ENCODE measurements around the gene MPC1.

MPC1 gene

GRCh38 chr6:166422201-166422940 lies 39.6 kb upstream of the MPC1 start:
- no peak for TF ChIP-seq BHLHE40 (IDR thresholded peaks at IDR 0.05; ENCODE audit: borderline replicate concordance)
- TF ChIP-seq HDGF (IDR thresholded peaks at IDR 0.05; ENCODE audit: borderline replicate concordance) = no peak
- no peak for TF ChIP-seq FOXK2 (IDR thresholded peaks at IDR 0.05)
- no peak for TF ChIP-seq LEF1 (IDR thresholded peaks at IDR 0.05; ENCODE audit: borderline replicate concordance)
- no peak for TF ChIP-seq SUZ12 (IDR thresholded peaks at IDR 0.05)
- TF ChIP-seq FOXA1 (IDR thresholded peaks at IDR 0.05) = no peak
- no peak for TF ChIP-seq L3MBTL2 (conservative IDR thresholded peaks at IDR 0.05)
- TF ChIP-seq NFRKB (IDR thresholded peaks at IDR 0.05) = no peak
- TF ChIP-seq CTBP1 (IDR thresholded peaks at IDR 0.05; ENCODE audit: borderline replicate concordance) = no peak
- no peak for TF ChIP-seq PKNOX1 (IDR thresholded peaks at IDR 0.05)
- no peak for TF ChIP-seq SP1 (IDR thresholded peaks at IDR 0.05)
- no peak for TF ChIP-seq ZNF384 (IDR thresholded peaks at IDR 0.05)
- TF ChIP-seq ELF4 (IDR thresholded peaks at IDR 0.05) = no peak
- no peak for TF ChIP-seq ARNT (IDR thresholded peaks at IDR 0.05)
- no peak for TF ChIP-seq FOXM1 (IDR thresholded peaks at IDR 0.05; ENCODE audit: borderline replicate concordance)
- no peak for TF ChIP-seq TARDBP (IDR thresholded peaks at IDR 0.05)
- POLR2A ChIA-PET = no interaction called here
- CTCF ChIA-PET = interaction anchor here (0.7 kb wide), 1 partner anchor 18 kb away, joined by 3 read pairs; no protein-coding TSS in a partner anchor
- no peak for DNase-seq (ENCODE audit: extremely low spot score)

GRCh38 chr6:166420351-166420750 lies 37.6 kb upstream of the MPC1 start:
- ChIA-PET CTCF (no interaction called here), POLR2A (no interaction called here)
- no peak for TF ChIP-seq CTBP1 (IDR thresholded peaks at IDR 0.05; ENCODE audit: borderline replicate concordance)
- DNase-seq (ENCODE audit: extremely low spot score) = no peak

- no peak for DNase-seq (ENCODE audit: extremely low spot score)
- TF ChIP-seq TARDBP (IDR thresholded peaks at IDR 0.05) (no peak), FOXA1 (IDR thresholded peaks at IDR 0.05) (no peak), FOXK2 (IDR thresholded peaks at IDR 0.05) (no peak), ARNT (IDR thresholded peaks at IDR 0.05) (no peak), NFRKB (IDR thresholded peaks at IDR 0.05) (no peak), SP1 (IDR thresholded peaks at IDR 0.05) (no peak), CTBP1 (IDR thresholded peaks at IDR 0.05; ENCODE audit: borderline replicate concordance) (no peak), FOXM1 (IDR thresholded peaks at IDR 0.05; ENCODE audit: borderline replicate concordance) (no peak), BHLHE40 (IDR thresholded peaks at IDR 0.05; ENCODE audit: borderline replicate concordance) (no peak), ELF4 (IDR thresholded peaks at IDR 0.05) (no peak), L3MBTL2 (conservative IDR thresholded peaks at IDR 0.05) (no peak), HDGF (IDR thresholded peaks at IDR 0.05; ENCODE audit: borderline replicate concordance) (no peak)
- ChIA-PET CTCF (no interaction called here), POLR2A (no interaction called here)
Measured at GRCh38 chr6:166419717-166420116, 37.0 kb upstream of the MPC1 start.

GRCh38 chr6:166419286-166419685 lies 36.5 kb upstream of the MPC1 start:
- POLR2A ChIA-PET = no interaction called here
- TF ChIP-seq ZNF384 (IDR thresholded peaks at IDR 0.05) (no peak), NFRKB (IDR thresholded peaks at IDR 0.05) (no peak), L3MBTL2 (conservative IDR thresholded peaks at IDR 0.05) (no peak), FOXK2 (IDR thresholded peaks at IDR 0.05) (no peak), TARDBP (IDR thresholded peaks at IDR 0.05) (no peak), SUZ12 (IDR thresholded peaks at IDR 0.05) (no peak)
- DNase-seq (ENCODE audit: extremely low spot score) = no peak
- CTCF ChIA-PET = no interaction called here

- no peak for DNase-seq (ENCODE audit: extremely low spot score)
- ChIA-PET POLR2A (no interaction called here), CTCF (no interaction called here)
- TF ChIP-seq ELF4 (IDR thresholded peaks at IDR 0.05) = no peak
- TF ChIP-seq FOXM1 (IDR thresholded peaks at IDR 0.05; ENCODE audit: borderline replicate concordance) = no peak
- no peak for TF ChIP-seq ZNF384 (IDR thresholded peaks at IDR 0.05)
- TF ChIP-seq FOXK2 (IDR thresholded peaks at IDR 0.05) = no peak
- no peak for TF ChIP-seq ARNT (IDR thresholded peaks at IDR 0.05)
- TF ChIP-seq CTBP1 (IDR thresholded peaks at IDR 0.05; ENCODE audit: borderline replicate concordance) = no peak
- TF ChIP-seq NFRKB (IDR thresholded peaks at IDR 0.05) = no peak
- TF ChIP-seq LEF1 (IDR thresholded peaks at IDR 0.05; ENCODE audit: borderline replicate concordance) = no peak
- TF ChIP-seq PKNOX1 (IDR thresholded peaks at IDR 0.05) = no peak
- TF ChIP-seq SUZ12 (IDR thresholded peaks at IDR 0.05) = no peak
- no peak for TF ChIP-seq L3MBTL2 (conservative IDR thresholded peaks at IDR 0.05)
Measured at GRCh38 chr6:166418691-166419143, 36.0 kb upstream of the MPC1 start.

GRCh38 chr6:166417285-166417691 lies 34.5 kb upstream of the MPC1 start:
- no peak for TF ChIP-seq FOXM1 (IDR thresholded peaks at IDR 0.05; ENCODE audit: borderline replicate concordance)
- no peak for TF ChIP-seq FOXK2 (IDR thresholded peaks at IDR 0.05)
- no peak for TF ChIP-seq ZNF384 (IDR thresholded peaks at IDR 0.05)
- TF ChIP-seq SUZ12 (IDR thresholded peaks at IDR 0.05) = no peak
- no peak for TF ChIP-seq BHLHE40 (IDR thresholded peaks at IDR 0.05; ENCODE audit: borderline replicate concordance)
- TF ChIP-seq SP1 (IDR thresholded peaks at IDR 0.05) = no peak
- TF ChIP-seq L3MBTL2 (conservative IDR thresholded peaks at IDR 0.05) = no peak
- no peak for TF ChIP-seq HDGF (IDR thresholded peaks at IDR 0.05; ENCODE audit: borderline replicate concordance)
- no peak for TF ChIP-seq TARDBP (IDR thresholded peaks at IDR 0.05)
- no peak for TF ChIP-seq ELF4 (IDR thresholded peaks at IDR 0.05)
- TF ChIP-seq NFRKB (IDR thresholded peaks at IDR 0.05) = no peak
- no peak for TF ChIP-seq ARNT (IDR thresholded peaks at IDR 0.05)
- no peak for TF ChIP-seq PKNOX1 (IDR thresholded peaks at IDR 0.05)
- TF ChIP-seq FOXA1 (IDR thresholded peaks at IDR 0.05) = no peak
- no peak for TF ChIP-seq CTBP1 (IDR thresholded peaks at IDR 0.05; ENCODE audit: borderline replicate concordance)
- TF ChIP-seq LEF1 (IDR thresholded peaks at IDR 0.05; ENCODE audit: borderline replicate concordance) = no peak
- ChIA-PET CTCF (no interaction called here), POLR2A (no interaction called here)
- DNase-seq (ENCODE audit: extremely low spot score) = no peak
